Prostate gland (tissue), 2 donors: ENCODE results near the gene LYSMD2. TPM values are rescaled to one million over a fixed set of nuclear protein-coding genes. Genes with fewer than 3 reads are reported as not detected.

Experiments used
- DNase-seq: peaks from one replicate; pipeline ENCODE4 v3.0.0-alpha.2; 2019; ENCODE audit warnings: low spot score
- H3K27ac ChIP-seq, 2 donors: fragments of 200-600 bp; sonication (generic); 2 replicates each; pipeline ENCODE4 v1.5.1; 2017 to 2019
- H3K27me3 ChIP-seq: fragments of 200-600 bp; sonication (generic); replicated peaks from 2 replicates; pipeline ENCODE4 v1.5.1; 2019; ENCODE audit not compliant: insufficient read depth
- H3K36me3 ChIP-seq, 2 donors: fragments of 200-600 bp; sonication (generic); 1 replicate in 1 of 2; 2 replicates in 1 of 2; pipeline versions ENCODE4 v1.5.1 to v1.8.1; 2017 to 2019
- H3K4me1 ChIP-seq: fragments of 200-600 bp; sonication (generic); replicated peaks from 2 replicates; pipeline ENCODE4 v1.5.1; 2019
- H3K4me3 ChIP-seq, 2 donors: fragments of 200-600 bp; sonication (generic); 2 replicates each; pipeline ENCODE4 v1.5.1; 2017 to 2019
- H3K9me3 ChIP-seq: fragments of 200-600 bp; sonication (generic); 2 replicates; pipeline ENCODE4 v1.5.1; 2017
- CTCF ChIP-seq, 4 experiments: fragments of 200-600 bp in 2 of 4; fragments of 450-650 bp in 2 of 4; sonication (generic) in 2 of 4; IDR thresholded peaks; 1 replicate in 3 of 4; 2 replicates in 1 of 4; pipeline ENCODE4 v1.5.1; 2016 to 2019; ENCODE audit warnings: antibody characterized with exemption in 4 of 4, mild to moderate bottlenecking in 2 of 4, moderate library complexity in 2 of 4
- POLR2A ChIP-seq: fragments of 450-650 bp; IDR thresholded peaks from one replicate; pipeline ENCODE4 v1.6.1; 2016; ENCODE audit warnings: antibody characterized with exemption, mild to moderate bottlenecking
- POLR2AphosphoS5 ChIP-seq: sonication (generic); formaldehyde crosslinking; IDR thresholded peaks from one replicate; pipeline ENCODE4 v1.6.1; 2017; ENCODE audit warnings: antibody characterized with exemption
- WGBS: methylation state at CpG from one replicate; pipeline ENCODE4 v1.1.5; 2018; 5-methylcytosine and 5-hydroxymethylcytosine counted together
- intact Hi-C: fragments of 100-400 bp; cut with DNase I; formaldehyde crosslinking; loops from one replicate; pipeline ENCODE4 v1.14.2; 2022
- total RNA-seq, 2 donors: library from RNA; depleted of rRNA; stranded (reverse); fragments of >200 nt; gene quantifications; one replicate each; pipeline ENCODE4 v1.1.0, GENCODE V29; 2016

Gene LYSMD2
- total RNA-seq, 2 donors from 2014 or later: 15.0 to 29.9 TPM

- no peaks in the 10 kb centered on the region for H3K36me3 ChIP-seq
- WGBS: 84% methylated on average over 1 of the region's 1 CpG
- intact Hi-C loops: no loop called here
- no peak overlapping the region for H3K4me3 ChIP-seq
- DNase-seq: no peak
- no peak for TF ChIP-seq CTCF (IDR thresholded peaks at IDR 0.05)
- no peak for TF ChIP-seq POLR2AphosphoS5
- TF ChIP-seq POLR2A: no peak
- no peaks in the 10 kb centered on the region for H3K27me3 ChIP-seq
- no peaks in the 10 kb centered on the region for H3K4me1 ChIP-seq
- H3K27ac ChIP-seq: no peak overlapping the region
- no peaks in the 10 kb centered on the region for H3K9me3 ChIP-seq
Observed at GRCh38 chr15:51780636-51781035, 43.2 kb upstream of the LYSMD2 start.

- H3K27ac ChIP-seq: no peak overlapping the region
- WGBS: 45% methylated on average over 6 of the region's 6 CpGs
- intact Hi-C loops: loop anchor here (2.0 kb wide), 1 partner anchor 126 kb away; no protein-coding TSS in a partner anchor
- peak; percentile 83 for DNase-seq
- no peak for TF ChIP-seq POLR2A
- TF ChIP-seq POLR2AphosphoS5: peak; percentile 65
- TF ChIP-seq CTCF (IDR thresholded peaks at IDR 0.05): peak; percentile 45 to 76 (median 70)
- no peaks in the 10 kb centered on the region for H3K4me1 ChIP-seq
- H3K9me3 ChIP-seq: no peaks in the 10 kb centered on the region
- H3K27me3 ChIP-seq: no peaks in the 10 kb centered on the region
- H3K36me3 ChIP-seq: no peaks in the 10 kb centered on the region
- no peak overlapping the region for H3K4me3 ChIP-seq
Observed at GRCh38 chr15:51776952-51777569, 39.6 kb upstream of the LYSMD2 start.

GRCh38 chr15:51775967-51776816 lies 38.7 kb upstream of the LYSMD2 start:
- no peaks in the 10 kb centered on the region for H3K36me3 ChIP-seq
- peak; percentile 19 for DNase-seq
- H3K4me1 ChIP-seq: no peaks in the 10 kb centered on the region
- H3K9me3 ChIP-seq: no peaks in the 10 kb centered on the region
- no peaks in the 10 kb centered on the region for H3K27me3 ChIP-seq
- intact Hi-C loops: loop anchor here (2.0 kb wide), 1 partner anchor 125 kb away; no protein-coding TSS in a partner anchor
- no peak overlapping the region for H3K4me3 ChIP-seq
- TF ChIP-seq POLR2AphosphoS5: no peak
- TF ChIP-seq CTCF (IDR thresholded peaks at IDR 0.05): peak in 3 of 4 experiments; percentile 65 to 77 (median 77)
- WGBS: 52% methylated on average over 11 of the region's 11 CpGs
- no peak overlapping the region for H3K27ac ChIP-seq

GRCh38 chr15:51774916-51775315 lies 37.5 kb upstream of the LYSMD2 start:
- intact Hi-C loops: no loop called here
- TF ChIP-seq POLR2AphosphoS5 (no peak), POLR2A (no peak), CTCF (IDR thresholded peaks at IDR 0.05) (no peak)
- Histone ChIP-seq H3K4me3 (no peak overlapping the region), H3K4me1 (no peaks in the 10 kb centered on the region), H3K36me3 (no peaks in the 10 kb centered on the region), H3K27ac (no peak overlapping the region), H3K27me3 (no peaks in the 10 kb centered on the region), H3K9me3 (no peaks in the 10 kb centered on the region)
- DNase-seq: no peak
- 90% methylated on average over 3 of the region's 3 CpGs for WGBS
